ENCODE data around the gene CFAP73. TPM values are rescaled to one million over a fixed set of nuclear protein-coding genes. Genes with fewer than 3 reads are reported as not detected.

Gene CFAP73
- total and polyA plus RNA-seq, 2 of the 8 experiments (the other 6 are each of a cell fraction or from before 2014, with no cell fraction given) = 0.45 to 0.56 TPM

DNA sequence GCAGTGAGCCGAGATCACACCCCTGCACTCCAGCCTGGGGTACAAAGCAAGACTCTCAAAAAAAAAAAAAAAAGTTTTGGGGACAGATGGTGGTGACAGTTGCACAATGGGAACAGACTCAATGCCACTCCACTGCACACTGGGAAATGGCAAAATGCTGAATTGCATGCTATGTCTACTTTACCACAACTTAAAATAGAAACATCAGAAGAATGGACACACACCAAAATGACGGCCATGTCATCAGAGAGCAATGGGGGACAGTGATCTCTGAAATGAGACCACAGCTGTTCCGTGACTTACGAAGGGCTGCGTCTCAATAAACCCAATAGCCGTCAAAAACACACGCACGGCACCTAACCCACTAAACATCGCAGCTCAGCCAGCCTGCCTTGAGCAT lies 22.0 kb downstream of the CFAP73 start:
- H2AFZ ChIP-seq (ENCODE audit: low read length) = no peak overlapping the region
- WGBS, 2 experiments (ENCODE audit: extremely low coverage in 1 of 2, insufficient coverage in 1 of 2, insufficient read length in 1 of 2, insufficient replicate concordance in 2 of 2, low coverage in 1 of 2, low lambda C conversion rate in 2 of 2, missing lambda C conversion rate in 1 of 2) = 99% methylated on average over 9 of the region's 9 CpGs; no CpG with 5 or more reads in 1 of the 2 experiments
- H4K20me1 ChIP-seq (replicated peaks in 1 of 2; ENCODE audit: control insufficient read depth in 1 of 2, insufficient read depth in 2 of 2, low read length in 2 of 2) = peaks cover 6 to 14% of the 10 kb centered on the region in 2 experiments
- no peak overlapping the region for H3K23ac ChIP-seq (ENCODE audit: insufficient read length)
- CTCF ChIA-PET (ENCODE audit: partially characterized antibody) = interaction anchor here (0.6 to 8.8 kb wide), 13 partner anchors 11 to 178 kb away, joined by 3 to 114 read pairs (median 4); partner anchors contain the start of gene RASAL1
- peaks cover 21 to 59% (median 46%) of the 10 kb centered on the region in 4 experiments for H3K36me3 ChIP-seq (ENCODE audit: control insufficient read depth in 2 of 4, insufficient read depth in 4 of 4, low read length in 3 of 4)
- no peak for DNase-seq (ENCODE audit: low read depth in 1 of 2, low spot score in 2 of 2)
- no peak overlapping the region for H4K5ac ChIP-seq (ENCODE audit: insufficient read length, low read depth, low read length)
- no peak overlapping the region for H2BK12ac ChIP-seq (ENCODE audit: low read depth, low read length)
- no peak overlapping the region for H3K4ac ChIP-seq (replicated peaks; ENCODE audit: insufficient read length, low read depth, low read length)
- H3K4me2 ChIP-seq (ENCODE audit: insufficient read depth in 1 of 2, low read depth in 2 of 2, low read length in 2 of 2) = no peak overlapping the region
- no peak overlapping the region for H4K8ac ChIP-seq (ENCODE audit: extremely low read depth, insufficient read depth, low read length)
- H2BK120ac ChIP-seq (replicated peaks; ENCODE audit: low read depth, low read length) = no peak overlapping the region
- H3K9me3 ChIP-seq (ENCODE audit: insufficient read depth in 2 of 2, low read depth in 1 of 2, low read length in 1 of 2) = no peaks in the 10 kb centered on the region
- no peaks in the 10 kb centered on the region for H3K27me3 ChIP-seq (replicated peaks in 1 of 4; ENCODE audit: control insufficient read depth in 3 of 4, extremely low read depth in 1 of 4, insufficient read depth in 3 of 4, low read length in 3 of 4)
- POLR2A ChIA-PET (ENCODE audit: partially characterized antibody) = interaction anchor here (1.4 to 4.7 kb wide), 3 partner anchors 8 to 14 kb away, joined by 3 to 28 read pairs (median 8); partner anchors contain the start of genes DDX54 and RITA1
- H2BK15ac ChIP-seq (ENCODE audit: low read length) = no peak overlapping the region
- H2AK5ac ChIP-seq (ENCODE audit: low read depth, low read length) = no peak overlapping the region
- H3K56ac ChIP-seq (replicated peaks; ENCODE audit: insufficient read length, low read depth, low read length) = no peak overlapping the region
- no peaks in the 10 kb centered on the region for H3K79me2 ChIP-seq (ENCODE audit: control insufficient read depth in 1 of 2, insufficient read depth in 2 of 2, low read length in 2 of 2)
- H3K9ac ChIP-seq (replicated peaks in 1 of 4; ENCODE audit: extremely low read depth in 1 of 4, low read depth in 3 of 4, low read length in 3 of 4) = no peak overlapping the region
- no peak overlapping the region for H2BK20ac ChIP-seq (ENCODE audit: low read length)
- no peak overlapping the region for H2BK5ac ChIP-seq (ENCODE audit: low read depth, low read length)
- no peaks in the 10 kb centered on the region for H3K23me2 ChIP-seq (ENCODE audit: low read depth, low read length)
- no peak overlapping the region for H3K4me3 ChIP-seq (ENCODE audit: extremely low read depth in 1 of 4, insufficient read depth in 2 of 4, low read depth in 3 of 4, low read length in 4 of 4)
- H3K14ac ChIP-seq (ENCODE audit: insufficient read length) = no peak overlapping the region
- no peak overlapping the region for H3K27ac ChIP-seq (ENCODE audit: low read depth, low read length)
- no peaks in the 10 kb centered on the region for H3K79me1 ChIP-seq (ENCODE audit: low read depth, low read length)
- H4K91ac ChIP-seq (replicated peaks; ENCODE audit: insufficient read length, low read length) = no peak overlapping the region
- no peak overlapping the region for H3K18ac ChIP-seq (ENCODE audit: extremely low read depth, low read length)
- no peak for FAIRE-seq
- H3K4me1 ChIP-seq (replicated peaks in 1 of 4; ENCODE audit: control insufficient read depth in 3 of 4, insufficient read depth in 4 of 4, low read length in 3 of 4) = no peaks in the 10 kb centered on the region
- TF ChIP-seq HDAC2 (IDR thresholded peaks at IDR 0.05; ENCODE audit: borderline replicate concordance in 1 of 2, low read depth in 2 of 2, low read length in 2 of 2) = no peak
- TF ChIP-seq NRF1 (IDR thresholded peaks at IDR 0.05; ENCODE audit: low read depth, low read length) = no peak
- TF ChIP-seq, protein P1, sequence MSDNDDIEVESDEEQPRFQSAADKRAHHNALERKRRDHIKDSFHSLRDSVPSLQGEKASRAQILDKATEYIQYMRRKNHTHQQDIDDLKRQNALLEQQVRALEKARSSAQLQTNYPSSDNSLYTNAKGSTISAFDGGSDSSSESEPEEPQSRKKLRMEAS (IDR thresholded peaks at IDR 0.05) = no peak
- TF ChIP-seq TBP (IDR thresholded peaks at IDR 0.05; ENCODE audit: low read depth, low read length) = no peak
- TF ChIP-seq RBBP5 (IDR thresholded peaks at IDR 0.05; ENCODE audit: borderline replicate concordance, low read depth, low read length) = no peak
- TF ChIP-seq MAFK (IDR thresholded peaks at IDR 0.05; ENCODE audit: low read depth, low read length) = no peak
- no peak for TF ChIP-seq RXRA (IDR thresholded peaks at IDR 0.05; ENCODE audit: insufficient read depth, low read depth, low read length)
- no peak for TF ChIP-seq KDM5A (IDR thresholded peaks at IDR 0.05; ENCODE audit: low read length)
- no peak for TF ChIP-seq BCL11A (IDR thresholded peaks at IDR 0.05; ENCODE audit: low read depth in 2 of 2, low read length in 2 of 2)
- no peak for TF ChIP-seq PHF8 (conservative IDR thresholded peaks at IDR 0.05; ENCODE audit: low read depth, low read length)
- no peak for TF ChIP-seq TEAD4 (IDR thresholded peaks at IDR 0.05; ENCODE audit: low read depth, low read length)
- no peak for TF ChIP-seq BACH1 (IDR thresholded peaks at IDR 0.05; ENCODE audit: low read length)
- TF ChIP-seq GTF2F1 (IDR thresholded peaks at IDR 0.05; ENCODE audit: borderline replicate concordance, low read depth, low read length) = no peak
- no peak for TF ChIP-seq GABPA (IDR thresholded peaks at IDR 0.05; ENCODE audit: borderline replicate concordance, insufficient read depth, low read length)

Measured in H1 (cell line).